ENCODE results near the gene PHPT1.

- TF ChIP-seq, protein P1, sequence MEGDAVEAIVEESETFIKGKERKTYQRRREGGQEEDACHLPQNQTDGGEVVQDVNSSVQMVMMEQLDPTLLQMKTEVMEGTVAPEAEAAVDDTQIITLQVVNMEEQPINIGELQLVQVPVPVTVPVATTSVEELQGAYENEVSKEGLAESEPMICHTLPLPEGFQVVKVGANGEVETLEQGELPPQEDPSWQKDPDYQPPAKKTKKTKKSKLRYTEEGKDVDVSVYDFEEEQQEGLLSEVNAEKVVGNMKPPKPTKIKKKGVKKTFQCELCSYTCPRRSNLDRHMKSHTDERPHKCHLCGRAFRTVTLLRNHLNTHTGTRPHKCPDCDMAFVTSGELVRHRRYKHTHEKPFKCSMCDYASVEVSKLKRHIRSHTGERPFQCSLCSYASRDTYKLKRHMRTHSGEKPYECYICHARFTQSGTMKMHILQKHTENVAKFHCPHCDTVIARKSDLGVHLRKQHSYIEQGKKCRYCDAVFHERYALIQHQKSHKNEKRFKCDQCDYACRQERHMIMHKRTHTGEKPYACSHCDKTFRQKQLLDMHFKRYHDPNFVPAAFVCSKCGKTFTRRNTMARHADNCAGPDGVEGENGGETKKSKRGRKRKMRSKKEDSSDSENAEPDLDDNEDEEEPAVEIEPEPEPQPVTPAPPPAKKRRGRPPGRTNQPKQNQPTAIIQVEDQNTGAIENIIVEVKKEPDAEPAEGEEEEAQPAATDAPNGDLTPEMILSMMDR (IDR thresholded peaks at IDR 0.05) = no peak
- TF ChIP-seq POLR2AphosphoS5 (IDR thresholded peaks at IDR 0.05) = no peak
Observed at GRCh38 chr9:136850866-136851775, 1.9 kb downstream of the PHPT1 start.
